Mucosa of rectum (tissue), 2 donors: Measurements from ENCODE around the gene ZNF512B.
"Not testable (repeated sequence)": the region's sequence is repeated elsewhere in the genome, so short reads cannot be mapped to it uniquely, and the experiment has no call there.

Experiments
- H3K27ac ChIP-seq, 2 donors: one replicate each; pipeline ENCODE4 v1.7.0; 2013; ENCODE audit warnings: inconsistent platforms in 2 of 2, low read depth in 2 of 2, low read length in 2 of 2
- H3K27me3 ChIP-seq, 2 donors: one replicate each; pipeline ENCODE4 v1.7.0; 2013; ENCODE audit warnings: low read length in 2 of 2; ENCODE audit not compliant: control insufficient read depth in 2 of 2, insufficient read depth in 2 of 2
- H3K36me3 ChIP-seq, 2 donors: one replicate each; pipeline ENCODE4 v1.7.0; 2013; ENCODE audit warnings: low read length in 2 of 2; ENCODE audit not compliant: control insufficient read depth in 2 of 2, insufficient read depth in 2 of 2
- H3K4me1 ChIP-seq, 2 donors: one replicate each; pipeline ENCODE4 v1.7.0; 2013; ENCODE audit warnings: low read length in 2 of 2, mild to moderate bottlenecking in 1 of 2; ENCODE audit not compliant: control insufficient read depth in 2 of 2, insufficient read depth in 2 of 2
- H3K4me3 ChIP-seq, 2 donors: one replicate each; pipeline ENCODE4 v1.7.0; 2013; ENCODE audit warnings: low read length in 2 of 2
- H3K9ac ChIP-seq, 2 donors: one replicate each; pipeline ENCODE4 v1.7.0; 2013; ENCODE audit warnings: low read length in 2 of 2, low read depth in 1 of 2, mild to moderate bottlenecking in 1 of 2
- H3K9me3 ChIP-seq, 2 donors: one replicate each; pipeline ENCODE4 v1.7.0; 2013; ENCODE audit warnings: low read length in 2 of 2; ENCODE audit not compliant: control insufficient read depth in 2 of 2
- donor health status: healthy.
- donor health status: Normal muscosa, but diverticular disease.

ZNF512B gene

GRCh38 chr20:63917811-63918210 is 51.9 kb downstream of the ZNF512B start:
- Histone ChIP-seq H3K4me1 (no peaks in the 10 kb centered on the region), H3K27ac (no peak overlapping the region), H3K4me3 (no peak overlapping the region), H3K27me3 (no peaks in the 10 kb centered on the region), H3K9ac (no peak overlapping the region), H3K9me3 (no peaks in the 10 kb centered on the region), H3K36me3 (peaks cover 9 to 13% of the 10 kb centered on the region in 2 donors)

DNA sequence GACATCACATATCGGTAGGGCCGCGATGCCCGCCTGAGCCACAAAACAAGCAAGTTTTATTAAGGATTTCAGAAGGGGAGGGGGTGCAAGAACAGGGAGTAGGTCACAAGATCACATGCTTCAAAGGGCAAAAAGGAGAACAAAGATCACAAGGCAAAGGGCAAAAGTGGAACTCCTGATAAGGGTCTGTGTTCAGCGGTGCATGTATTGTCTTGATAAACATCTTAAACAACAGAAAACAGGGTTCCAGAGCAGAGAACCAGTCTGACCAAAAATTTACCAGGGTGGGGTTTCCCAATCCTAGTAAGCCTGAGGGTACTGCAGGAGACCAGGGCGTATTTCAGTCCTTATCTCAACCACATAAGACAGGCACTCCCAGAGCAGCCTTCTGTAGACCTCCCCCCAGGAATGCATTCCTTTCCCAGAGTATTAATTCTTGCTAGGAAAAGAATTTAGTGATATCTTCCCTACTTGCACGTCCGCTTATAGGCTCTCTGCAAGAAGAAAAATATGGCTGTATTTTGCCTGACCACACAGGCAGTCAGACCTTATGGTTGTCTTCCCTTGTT is 53.3 kb downstream of the ZNF512B start:
- not testable (repeated sequence) for H3K4me1 ChIP-seq, H3K27ac ChIP-seq, H3K9me3 ChIP-seq, H3K9ac ChIP-seq, H3K27me3 ChIP-seq, H3K4me3 ChIP-seq
- peaks cover 9 to 11% of the 10 kb centered on the region in 2 donors for H3K36me3 ChIP-seq

DNA sequence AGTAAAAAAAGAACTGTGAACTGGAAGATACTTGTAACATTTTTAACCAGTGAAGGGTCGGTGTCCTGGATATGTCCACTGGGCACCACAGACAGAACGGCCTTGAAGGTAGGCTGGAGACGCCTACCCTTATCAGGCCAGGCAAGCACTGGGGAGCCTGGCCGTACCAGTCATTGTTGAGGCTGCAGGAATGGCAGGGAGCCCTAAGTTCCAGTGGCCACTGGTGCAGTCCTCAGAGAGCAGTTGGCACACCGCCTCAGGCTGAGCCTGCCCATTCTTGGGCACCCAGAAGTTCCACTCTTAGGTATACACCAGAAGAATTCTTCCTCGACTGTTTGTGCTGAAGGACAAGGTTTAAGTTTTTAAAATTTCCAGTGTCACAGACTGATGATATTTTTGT is 54.3 kb downstream of the ZNF512B start:
- no peaks in the 10 kb centered on the region for H3K9me3 ChIP-seq
- peaks cover 7 to 13% of the 10 kb centered on the region in 2 donors for H3K4me1 ChIP-seq
- no peaks in the 10 kb centered on the region for H3K27me3 ChIP-seq
- H3K36me3 ChIP-seq, result peaks cover 9 to 11% of the 10 kb centered on the region in 2 donors
- H3K9ac ChIP-seq, result no peak overlapping the region
- no peak overlapping the region for H3K4me3 ChIP-seq
- no peak overlapping the region for H3K27ac ChIP-seq

- H3K36me3 ChIP-seq, result peaks cover 4 to 5% of the 10 kb centered on the region in 2 donors
- H3K4me3 ChIP-seq, result no peak overlapping the region
- no peaks in the 10 kb centered on the region for H3K27me3 ChIP-seq
- no peaks in the 10 kb centered on the region for H3K9me3 ChIP-seq
- H3K4me1 ChIP-seq, result peaks cover 16 to 23% of the 10 kb centered on the region in 2 donors
- no peak overlapping the region for H3K9ac ChIP-seq
- no peak overlapping the region for H3K27ac ChIP-seq
These were observed 56.0 kb downstream of the ZNF512B start for GRCh38 chr20:63913768-63914167.

GRCh38 chr20:63911176-63911575 is 58.6 kb downstream of the ZNF512B start:
- no peaks in the 10 kb centered on the region for H3K9me3 ChIP-seq
- peak overlapping the region; percentile 15 to 62 for H3K9ac ChIP-seq
- no peak overlapping the region for H3K4me3 ChIP-seq
- H3K36me3 ChIP-seq, result no peaks in the 10 kb centered on the region
- peaks cover 27 to 33% of the 10 kb centered on the region in 2 donors for H3K4me1 ChIP-seq
- no peaks in the 10 kb centered on the region for H3K27me3 ChIP-seq
- peak overlapping the region; percentile 74 to 83 for H3K27ac ChIP-seq

- Histone ChIP-seq H3K9ac (no peak overlapping the region), H3K36me3 (no peaks in the 10 kb centered on the region), H3K4me3 (peak overlapping the region in 1 of 2 donors; percentile 2), H3K27me3 (no peaks in the 10 kb centered on the region), H3K4me1 (peaks cover 28 to 42% of the 10 kb centered on the region in 2 donors), H3K9me3 (no peaks in the 10 kb centered on the region), H3K27ac (peak overlapping the region; percentile 74 to 78)
These were observed 61.6 kb downstream of the ZNF512B start for GRCh38 chr20:63908008-63908682.
